GM12874 (cell line): Measurements from ENCODE around the gene THTPA.

Experiments used
- CTCF ChIP-seq: IDR thresholded peaks from 2 replicates; pipeline ENCODE4 v1.5.1; 2011; ENCODE audit warnings: low read depth, mild to moderate bottlenecking, control low read depth, low read length, moderate library complexity; ENCODE audit not compliant: insufficient read depth

The THTPA gene

GRCh38 chr14:23518709-23519108, 37.4 kb upstream of the THTPA start:
- TF ChIP-seq CTCF: no peak

GRCh38 chr14:23520899-23521533, 35.1 kb upstream of the THTPA start:
- no peak for TF ChIP-seq CTCF

- TF ChIP-seq CTCF: no peak
These were observed 34.1 kb upstream of the THTPA start for GRCh38 chr14:23521785-23522640.

GRCh38 chr14:23522643-23523198, 33.4 kb upstream of the THTPA start:
- TF ChIP-seq CTCF: no peak

GRCh38 chr14:23523229-23524016, 32.6 kb upstream of the THTPA start:
- no peak for TF ChIP-seq CTCF

GRCh38 chr14:23524954-23525353, 31.1 kb upstream of the THTPA start:
- TF ChIP-seq CTCF: no peak

- no peak for TF ChIP-seq CTCF
These were observed 30.5 kb upstream of the THTPA start for GRCh38 chr14:23525611-23526010.
